ENCODE results near the gene CUX1. TPM values are rescaled to one million over a fixed set of nuclear protein-coding genes. Genes with fewer than 3 reads are reported as not detected.

Gene CUX1
- total and polyA plus RNA-seq, 2 donors (not counting 1 experiment from before 2014, with no cell fraction given), result 10.8 to 86.5 TPM

- Histone ChIP-seq H3K4me3 (ENCODE audit: control extremely low read depth in 1 of 5, extremely low read depth in 1 of 5, insufficient read depth in 1 of 5, low read depth in 2 of 5, low read length in 4 of 5) (peak overlapping the region; percentile 61 to 96 (median 83)), H3K27me3 (replicated peaks in 1 of 4; ENCODE audit: control extremely low read depth in 1 of 4, control insufficient read depth in 3 of 4, insufficient read depth in 4 of 4, low read length in 3 of 4) (no peaks in the 10 kb centered on the region), H4K20me1 (ENCODE audit: control insufficient read depth, insufficient read depth, low read length, poor library complexity, severe bottlenecking) (peaks cover 44% of the 10 kb centered on the region), H3K9ac (ENCODE audit: low read length) (peak overlapping the region; percentile 85), H3K9me3 (ENCODE audit: control extremely low read depth in 1 of 3, control insufficient read depth in 2 of 3, insufficient read depth in 1 of 3, low read length in 2 of 3) (no peaks in the 10 kb centered on the region), H3K4me2 (replicated peaks; ENCODE audit: low read depth, low read length, poor library complexity, severe bottlenecking) (peak overlapping the region; percentile 99), H3K36me3 (replicated peaks in 1 of 2; ENCODE audit: control extremely low read depth in 1 of 2, control insufficient read depth in 1 of 2, extremely low read depth in 1 of 2, insufficient read depth in 2 of 2, low read length in 1 of 2) (no peaks in the 10 kb centered on the region), H3K4me1 (ENCODE audit: control insufficient read depth in 2 of 2, insufficient read depth in 2 of 2, low read length in 2 of 2) (peaks cover 46 to 60% of the 10 kb centered on the region in 2 donors), H2AFZ (ENCODE audit: insufficient read depth, low read depth, low read length, poor library complexity, severe bottlenecking) (peak overlapping the region; percentile 91), H3K27ac (ENCODE audit: low read length in 2 of 2) (peak overlapping the region; percentile 50 to 74), H3K79me2 (ENCODE audit: control insufficient read depth, insufficient read depth, low read length) (peaks cover 49% of the 10 kb centered on the region)
- ChIA-PET CTCF (interaction anchor here (0.9 to 15.7 kb wide), 4 partner anchors 18 to 743 kb away, joined by 3 to 351 read pairs (median 39); partner anchors contain the start of gene PRKRIP1), POLR2A (interaction anchor here (6.1 kb wide), 1 partner anchor 19 kb away, joined by 126 read pairs; no protein-coding TSS in a partner anchor)
- Mint-ChIP-seq H3K4me3 (peak overlapping the region; percentile 77), H3K27me3 (no peaks in the 10 kb centered on the region), H3K4me1 (peaks cover 57% of the 10 kb centered on the region), H3K9me3 (ENCODE audit: insufficient read depth) (no peaks in the 10 kb centered on the region), H3K27ac (peak overlapping the region; percentile 89)
- TF ChIP-seq, protein P1, sequence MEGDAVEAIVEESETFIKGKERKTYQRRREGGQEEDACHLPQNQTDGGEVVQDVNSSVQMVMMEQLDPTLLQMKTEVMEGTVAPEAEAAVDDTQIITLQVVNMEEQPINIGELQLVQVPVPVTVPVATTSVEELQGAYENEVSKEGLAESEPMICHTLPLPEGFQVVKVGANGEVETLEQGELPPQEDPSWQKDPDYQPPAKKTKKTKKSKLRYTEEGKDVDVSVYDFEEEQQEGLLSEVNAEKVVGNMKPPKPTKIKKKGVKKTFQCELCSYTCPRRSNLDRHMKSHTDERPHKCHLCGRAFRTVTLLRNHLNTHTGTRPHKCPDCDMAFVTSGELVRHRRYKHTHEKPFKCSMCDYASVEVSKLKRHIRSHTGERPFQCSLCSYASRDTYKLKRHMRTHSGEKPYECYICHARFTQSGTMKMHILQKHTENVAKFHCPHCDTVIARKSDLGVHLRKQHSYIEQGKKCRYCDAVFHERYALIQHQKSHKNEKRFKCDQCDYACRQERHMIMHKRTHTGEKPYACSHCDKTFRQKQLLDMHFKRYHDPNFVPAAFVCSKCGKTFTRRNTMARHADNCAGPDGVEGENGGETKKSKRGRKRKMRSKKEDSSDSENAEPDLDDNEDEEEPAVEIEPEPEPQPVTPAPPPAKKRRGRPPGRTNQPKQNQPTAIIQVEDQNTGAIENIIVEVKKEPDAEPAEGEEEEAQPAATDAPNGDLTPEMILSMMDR (IDR thresholded peaks at IDR 0.05), result no peak
- no peak for TF ChIP-seq EZH2 (IDR thresholded peaks at IDR 0.05; ENCODE audit: borderline replicate concordance, insufficient read depth, low read depth, low read length, poor library complexity, severe bottlenecking)
- ATAC-seq (ENCODE audit: low read depth), result no peak
- intact Hi-C loops (cut with micrococcal nuclease), result loop anchor here (1.0 to 5.0 kb wide), 2 partner anchors 111 to 177 kb away; partner anchors contain the start of genes ALKBH4, LRWD1 and PRKRIP1
- DNase-seq, result no peak
- 4% methylated on average over 15 of the region's 19 CpGs for WGBS (ENCODE audit: insufficient coverage)
Measured at GRCh38 chr7:102285540-102286236, 468.3 kb downstream of the CUX1 start.
